IMR-90 (cell line): ENCODE measurements around the gene MACF1. TPM values are rescaled to one million over a fixed set of nuclear protein-coding genes. Genes with fewer than 3 reads are reported as not detected.

ENCODE experiments used
- ATAC-seq: fragments of 200-7000 bp; cut with Tn5 transposase; 2 replicates; pipeline ENCODE4 v1.9.1; 2020; ENCODE audit warnings: low read depth, mild to moderate bottlenecking, moderate library complexity
- BruUV-seq: library from RNA; stranded (reverse); fragments of 400-500 nt; replicated peaks from 2 replicates; lab custom pipeline; 2021; lab: Mats Ljungman, UMichigan
- CTCF ChIA-PET: fragments of 300-600 bp; formaldehyde crosslinking; extraction: SDS; loops from one replicate; lab custom pipeline; 2021; ENCODE audit warnings: antibody characterized with exemption; lab: Yijun Ruan, JAX
- POLR2A ChIA-PET: fragments of 300-600 bp; sonication (Branson Sonifier 250); formaldehyde crosslinking; loops from one replicate; lab custom pipeline; 2022; ENCODE audit warnings: antibody characterized with exemption; ENCODE audit not compliant: unreplicated experiment; lab: Charles Lee
- DNase-seq: peaks from one replicate; pipeline ENCODE4 v3.0.0; 2013
- H2AFZ ChIP-seq: replicated peaks from 2 replicates; pipeline ENCODE3; 2013; ENCODE audit warnings: low read length, mild to moderate bottlenecking; ENCODE audit not compliant: poor library complexity
- H2AK5ac ChIP-seq: 2 replicates; pipeline ENCODE4 v1.6.1; 2013; ENCODE audit warnings: low read depth, low read length, inconsistent platforms
- H2AK9ac ChIP-seq: replicated peaks from 2 replicates; pipeline ENCODE3; 2013; ENCODE audit warnings: mild to moderate bottlenecking, low read depth, low read length, moderate library complexity; ENCODE audit not compliant: poor library complexity
- H2BK120ac ChIP-seq: 2 replicates; pipeline ENCODE4 v1.6.1; 2013; ENCODE audit warnings: low read depth, low read length, inconsistent platforms
- H2BK15ac ChIP-seq: 3 replicates; pipeline ENCODE4 v1.6.1; 2013; ENCODE audit warnings: low read depth, low read length, inconsistent platforms
- H2BK20ac ChIP-seq: 2 replicates; pipeline ENCODE4 v1.6.1; 2013; ENCODE audit warnings: low read depth, mild to moderate bottlenecking, inconsistent platforms, low read length, moderate library complexity
- H2BK5ac ChIP-seq: 2 replicates; pipeline ENCODE4 v1.6.1; 2013; ENCODE audit warnings: mild to moderate bottlenecking, low read depth, low read length, inconsistent platforms; ENCODE audit not compliant: poor library complexity, severe bottlenecking
- H3K14ac ChIP-seq: replicated peaks from 2 replicates; pipeline ENCODE4 v1.6.1; 2013; ENCODE audit warnings: low read depth, low read length, inconsistent platforms
- H3K18ac ChIP-seq: 2 replicates; pipeline ENCODE4 v1.6.1; 2013; ENCODE audit warnings: low read depth, low read length, control low read depth
- H3K23ac ChIP-seq: 2 replicates; pipeline ENCODE4 v1.6.1; 2013; ENCODE audit warnings: low read depth, low read length, inconsistent platforms
- H3K27ac ChIP-seq: 2 replicates; pipeline ENCODE4 v1.5.1; 2013; ENCODE audit warnings: mild to moderate bottlenecking, control low read depth, low read length; ENCODE audit not compliant: insufficient read depth
- H3K27me3 ChIP-seq: 2 replicates; pipeline ENCODE4 v1.6.1; 2013; ENCODE audit warnings: low read length; ENCODE audit not compliant: control insufficient read depth, insufficient read depth
- H3K36me3 ChIP-seq: 2 replicates; pipeline ENCODE4 v1.6.1; 2013; ENCODE audit warnings: low read length, mixed read lengths; ENCODE audit not compliant: control insufficient read depth, insufficient read depth
- H3K4ac ChIP-seq: 2 replicates; pipeline ENCODE4 v1.6.1; 2013; ENCODE audit warnings: low read depth, low read length, inconsistent platforms
- H3K4me1 ChIP-seq: 2 replicates; pipeline ENCODE4 v1.6.1; 2013; ENCODE audit warnings: low read length, mixed read lengths; ENCODE audit not compliant: control insufficient read depth, insufficient read depth
- H3K4me2 ChIP-seq: 2 replicates; pipeline ENCODE4 v1.6.1; 2013; ENCODE audit warnings: low read depth, mild to moderate bottlenecking, control low read depth, low read length, moderate library complexity
- H3K4me3 ChIP-seq: 2 replicates; pipeline ENCODE4 v1.5.1; 2013; ENCODE audit warnings: low read depth, mild to moderate bottlenecking, control low read depth, low read length, moderate library complexity; ENCODE audit not compliant: insufficient read depth
- H3K56ac ChIP-seq: 2 replicates; pipeline ENCODE4 v1.6.1; 2013; ENCODE audit warnings: low read length, inconsistent platforms; ENCODE audit not compliant: insufficient read depth; ENCODE audit errors: extremely low read depth
- H3K79me1 ChIP-seq, 2 experiments: 2 replicates each; pipeline ENCODE4 v1.6.1; 2013; ENCODE audit warnings: low read length in 2 of 2, inconsistent platforms in 1 of 2, low read depth in 1 of 2
- H3K9ac ChIP-seq: 2 replicates; pipeline ENCODE4 v1.6.1; 2013; ENCODE audit warnings: low read depth, low read length, control low read depth
- H3K9me1 ChIP-seq: 2 replicates; pipeline ENCODE4 v1.6.1; 2013; ENCODE audit warnings: low read length, inconsistent platforms; ENCODE audit not compliant: insufficient read depth
- H3K9me3 ChIP-seq: 2 replicates; pipeline ENCODE4 v1.6.1; 2013; ENCODE audit warnings: low read length; ENCODE audit not compliant: control insufficient read depth, insufficient read depth
- H4K20me1 ChIP-seq: 2 replicates; pipeline ENCODE4 v1.6.1; 2013; ENCODE audit warnings: low read length, inconsistent platforms; ENCODE audit not compliant: insufficient read depth
- H4K5ac ChIP-seq: 2 replicates; pipeline ENCODE4 v1.6.1; 2013; ENCODE audit warnings: mild to moderate bottlenecking, low read depth, low read length, control low read depth
- H4K8ac ChIP-seq, 2 experiments: 2 replicates each; pipeline ENCODE4 v1.6.1; 2013; ENCODE audit warnings: low read depth in 2 of 2, low read length in 2 of 2, control low read depth in 1 of 2, inconsistent platforms in 1 of 2
- H4K91ac ChIP-seq: 2 replicates; pipeline ENCODE4 v1.6.1; 2013; ENCODE audit warnings: low read depth, low read length, inconsistent platforms; ENCODE audit not compliant: insufficient read depth
- BHLHE40 ChIP-seq: fragments of 150-350 bp; IDR thresholded peaks from 2 replicates; pipeline ENCODE4 v1.6.1; 2016; ENCODE audit warnings: mild to moderate bottlenecking, low read depth, low read length
- CHD1 ChIP-seq: IDR thresholded peaks from 2 replicates; pipeline ENCODE4 v1.6.1; 2012; ENCODE audit warnings: low read depth, low read length, improper control_type of control experiment
- MAFK ChIP-seq: IDR thresholded peaks from 2 replicates; pipeline ENCODE4 v1.6.1; 2012; ENCODE audit warnings: low read depth, low read length, improper control_type of control experiment
- MXI1 ChIP-seq: IDR thresholded peaks from 2 replicates; pipeline ENCODE4 v1.6.1; 2012; ENCODE audit warnings: low read depth, mild to moderate bottlenecking, low read length, moderate library complexity, borderline replicate concordance
- POLR2A ChIP-seq: IDR thresholded peaks from 2 replicates; pipeline ENCODE4 v1.6.1; 2012; ENCODE audit warnings: mild to moderate bottlenecking, low read depth, low read length
- RAD21 ChIP-seq: IDR thresholded peaks from 2 replicates; pipeline ENCODE4 v1.6.1; 2012; ENCODE audit warnings: low read length, improper control_type of control experiment
- RCOR1 ChIP-seq: IDR thresholded peaks from 2 replicates; pipeline ENCODE4 v1.6.1; 2012; ENCODE audit warnings: mild to moderate bottlenecking, low read length, improper control_type of control experiment; ENCODE audit not compliant: insufficient replicate concordance
- WGBS, 2 experiments: methylation state at CpG; one replicate each; pipeline versions ENCODE4 v1.1.5 to v1.1.7; 2013; ENCODE audit warnings: missing lambda C conversion rate in 2 of 2; ENCODE audit not compliant: insufficient read length in 1 of 2; ENCODE audit errors: extremely low coverage in 2 of 2; 5-methylcytosine and 5-hydroxymethylcytosine counted together
- dilution Hi-C: fragments of 300-500 bp; cut with HindIII; formaldehyde crosslinking; loops from one replicate; pipeline ENCODE4 v1.14.3; 2018; ENCODE audit warnings: low sequenced_read_pairs; ENCODE audit not compliant: unreplicated experiment
- in situ Hi-C: fragments of 300-500 bp; cut with MboI; formaldehyde crosslinking; loops from 3 replicates; pipeline ENCODE4 v1.14.3; 2019; ENCODE audit warnings: low sequenced_read_pairs, inconsistent platforms, mixed read lengths
- intact Hi-C: fragments of 100-400 bp; cut with micrococcal nuclease; formaldehyde crosslinking; loops from 2 replicates; pipeline ENCODE4 v1.10.0; 2022
- polyA plus RNA-seq, 3 experiments: library from polyadenylated mRNA; depleted of rRNA; stranded (reverse); fragments of >200 nt; gene quantifications; 2 replicates each; pipeline ENCODE4 v1.2.3, GENCODE V29; 2012; ENCODE audit warnings: low replicate concordance in 1 of 3
- total RNA-seq: library from RNA; depleted of rRNA; stranded (reverse); fragments of >200 nt; gene quantifications from 2 replicates; pipeline ENCODE4 v1.2.3, GENCODE V29; 2012
- TF ChIP-seq, protein P1 (sequence below): fragments of 150-350 bp; IDR thresholded peaks from 2 replicates; pipeline ENCODE4 v1.6.1; 2017; ENCODE audit warnings: mild to moderate bottlenecking, antibody characterized with exemption, low read length, low read depth

MACF1 gene
- total and polyA plus RNA-seq, 2 of the 4 experiments (the other 2 are of a cell fraction), result 67.6 to 369 TPM

DNA sequence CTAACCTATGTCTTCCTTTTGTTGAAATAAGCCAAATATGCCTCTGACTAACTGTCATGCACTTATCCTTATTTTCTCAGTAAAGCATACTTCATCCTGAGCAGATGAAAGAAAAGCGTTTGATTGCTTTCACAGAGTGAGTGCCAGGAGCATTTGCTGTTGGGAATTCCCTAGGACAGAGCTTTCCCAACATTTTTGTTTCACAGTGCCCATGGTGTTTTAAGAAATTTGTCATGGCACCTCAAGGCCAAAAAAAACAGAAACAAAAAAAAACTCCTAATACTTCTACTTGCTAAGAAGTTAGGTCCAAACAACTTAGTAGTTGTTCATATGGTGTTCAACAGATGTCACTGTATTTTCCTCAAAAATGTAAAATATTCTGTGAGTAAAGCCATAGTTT lies 166.1 kb downstream of the MACF1 start:
- peaks cover 3 to 23% of the 10 kb centered on the region in 2 experiments; a peak in 3 of 4 replicates for H3K79me1 ChIP-seq
- dilution Hi-C loops, result loop anchor here (25.0 kb wide), 1 partner anchor 92 kb away; no protein-coding TSS in a partner anchor
- H3K56ac ChIP-seq, result no peak overlapping the region
- POLR2A ChIA-PET, result no interaction called here
- H4K20me1 ChIP-seq, result no peaks in the 10 kb centered on the region
- no peak overlapping the region for H2AFZ ChIP-seq
- H2BK20ac ChIP-seq, result no peak overlapping the region
- no peak overlapping the region for H3K18ac ChIP-seq
- H3K9me1 ChIP-seq, result no peaks in the 10 kb centered on the region; the same call in none of the 2 replicates
- H3K4me3 ChIP-seq, result no peak overlapping the region
- no peak overlapping the region for H2BK15ac ChIP-seq
- TF ChIP-seq CHD1, result no peak
- TF ChIP-seq POLR2A, result no peak
- TF ChIP-seq RAD21, result no peak
- TF ChIP-seq MAFK, result no peak
- no peak for TF ChIP-seq RCOR1
- TF ChIP-seq, protein P1, sequence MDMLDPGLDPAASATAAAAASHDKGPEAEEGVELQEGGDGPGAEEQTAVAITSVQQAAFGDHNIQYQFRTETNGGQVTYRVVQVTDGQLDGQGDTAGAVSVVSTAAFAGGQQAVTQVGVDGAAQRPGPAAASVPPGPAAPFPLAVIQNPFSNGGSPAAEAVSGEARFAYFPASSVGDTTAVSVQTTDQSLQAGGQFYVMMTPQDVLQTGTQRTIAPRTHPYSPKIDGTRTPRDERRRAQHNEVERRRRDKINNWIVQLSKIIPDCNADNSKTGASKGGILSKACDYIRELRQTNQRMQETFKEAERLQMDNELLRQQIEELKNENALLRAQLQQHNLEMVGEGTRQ, result no peak
- no peak for TF ChIP-seq BHLHE40
- no peak for TF ChIP-seq MXI1
- peaks cover 50% of the 10 kb centered on the region for H3K36me3 ChIP-seq
- no peak overlapping the region for H4K8ac ChIP-seq
- no peak overlapping the region for H3K23ac ChIP-seq
- H2BK5ac ChIP-seq, result no peak overlapping the region
- no peak overlapping the region for H3K4me2 ChIP-seq
- intact Hi-C loops, result no loop called here
- no peak overlapping the region for H2BK120ac ChIP-seq
- no peak for DNase-seq
- no peak overlapping the region for H3K14ac ChIP-seq
- H3K4me1 ChIP-seq, result 0 out of 2 replicates have a peak, but pooled peaks cover 1% of the 10 kb centered on the region
- H3K27ac ChIP-seq, result no peak overlapping the region
- no peak overlapping the region for H3K4ac ChIP-seq
- no peak overlapping the region for H4K5ac ChIP-seq
- H3K9ac ChIP-seq, result no peak overlapping the region
- CTCF ChIA-PET, result interaction anchor here (1.2 to 1.6 kb wide), 2 partner anchors 41 to 272 kb away, joined by 5 read pairs; no protein-coding TSS in a partner anchor
- H2AK5ac ChIP-seq, result no peak overlapping the region
- BruUV-seq, result no TSS peak
- H4K91ac ChIP-seq, result no peak overlapping the region
- no peaks in the 10 kb centered on the region for H3K27me3 ChIP-seq
- ATAC-seq, result no peak; the same call in 1 of the 2 replicates
- no peaks in the 10 kb centered on the region for H3K9me3 ChIP-seq
- in situ Hi-C loops, result no loop called here
- no peak overlapping the region for H2AK9ac ChIP-seq
- WGBS, 2 experiments, result no CpG with 5 or more reads among the region's 1 CpG
